Keratinocyte (primary cell): Measurements from ENCODE around the gene PDCL2. TPM values are rescaled to one million over a fixed set of nuclear protein-coding genes. Genes with fewer than 3 reads are reported as not detected.

Source experiments
- DNase-seq: peaks from one replicate; pipeline ENCODE4 v3.0.0-alpha.2; 2011; ENCODE audit warnings: low read depth, missing footprints, low spot score
- FAIRE-seq: peaks from 2 replicates; lab custom pipeline; 2011; peaks lifted over from hg19 to GRCh38; lab: Jason Lieb, UNC
- H2AFZ ChIP-seq: 2 replicates; pipeline ENCODE4 v1.6.0; 2012; ENCODE audit warnings: low read length, control low read depth, inconsistent platforms; ENCODE audit not compliant: control insufficient read depth
- H3K27ac ChIP-seq: 2 replicates; pipeline ENCODE4 v1.5.1; 2011; ENCODE audit warnings: low read length; ENCODE audit not compliant: control insufficient read depth, insufficient read depth
- H3K27me3 ChIP-seq: 3 replicates; pipeline ENCODE4 v1.6.0; 2011; ENCODE audit warnings: low read length; ENCODE audit not compliant: control insufficient read depth, insufficient read depth; ENCODE audit errors: extremely low read depth
- H3K36me3 ChIP-seq, 2 experiments: 2 replicates in 1 of 2; 3 replicates in 1 of 2; pipeline ENCODE4 v1.5.1; 2011; ENCODE audit warnings: low read length in 2 of 2, mild to moderate bottlenecking in 1 of 2; ENCODE audit not compliant: control insufficient read depth in 2 of 2, insufficient read depth in 2 of 2; ENCODE audit errors: extremely low read depth in 1 of 2
- H3K4me1 ChIP-seq: 3 replicates; pipeline ENCODE4 v1.5.1; 2011; ENCODE audit warnings: low read length; ENCODE audit not compliant: control insufficient read depth, insufficient read depth; ENCODE audit errors: extremely low read depth
- H3K4me2 ChIP-seq: 3 replicates; pipeline ENCODE4 v1.6.0; 2011; ENCODE audit warnings: low read depth, low read length; ENCODE audit not compliant: control insufficient read depth, insufficient read depth; ENCODE audit errors: extremely low read depth
- H3K4me3 ChIP-seq, 3 experiments: fragments of 200-600 bp in 1 of 3; sonication (generic) in 1 of 3; 2 replicates in 2 of 3; 3 replicates in 1 of 3; pipeline ENCODE4 v1.5.1; 2011 to 2016; ENCODE audit warnings: low read length in 3 of 3, mild to moderate bottlenecking in 3 of 3, control low read depth in 2 of 3, inconsistent platforms in 1 of 3, low read depth in 1 of 3, mixed read lengths in 1 of 3, mixed run types in 1 of 3, moderate library complexity in 1 of 3; ENCODE audit not compliant: control insufficient read depth in 2 of 3, insufficient read depth in 2 of 3; ENCODE audit errors: extremely low read depth in 1 of 3
- H3K79me2 ChIP-seq: 2 replicates; pipeline ENCODE4 v1.6.0; 2012; ENCODE audit warnings: low read length; ENCODE audit not compliant: control insufficient read depth, insufficient read depth
- H3K9ac ChIP-seq: 3 replicates; pipeline ENCODE4 v1.6.0; 2011; ENCODE audit warnings: low read length; ENCODE audit not compliant: control insufficient read depth, insufficient read depth; ENCODE audit errors: extremely low read depth
- H3K9me1 ChIP-seq: 3 replicates; pipeline ENCODE4 v1.6.0; 2011; ENCODE audit warnings: low read length; ENCODE audit not compliant: control insufficient read depth, insufficient read depth; ENCODE audit errors: extremely low read depth
- H3K9me3 ChIP-seq: 2 replicates; pipeline ENCODE4 v1.5.1; 2012; ENCODE audit warnings: low read depth, low read length; ENCODE audit not compliant: control insufficient read depth
- H4K20me1 ChIP-seq: 3 replicates; pipeline ENCODE4 v1.6.0; 2011; ENCODE audit warnings: low read length; ENCODE audit not compliant: control insufficient read depth, insufficient read depth; ENCODE audit errors: extremely low read depth
- EZH2 ChIP-seq: IDR thresholded peaks from one replicate; pipeline ENCODE4 v1.6.1; 2012; ENCODE audit warnings: inconsistent platforms, mild to moderate bottlenecking, low read length, moderate library complexity
- dilution Hi-C: fragments of 300-500 bp; cut with MboI; formaldehyde crosslinking; loops from one replicate; pipeline ENCODE4 v1.7.0; 2020; ENCODE audit warnings: low sequenced_read_pairs; ENCODE audit not compliant: extremely low pct_ligation_motif_present
- polyA plus RNA-seq, 5 experiments: library from polyadenylated mRNA; depleted of rRNA in 3 of 5; stranded (reverse) in 3 of 5; stranded (forward) in 1 of 5; unstranded in 1 of 5; fragments of >200 nt; gene quantifications; 1 replicate in 1 of 5; 2 replicates in 3 of 5; 3 replicates in 1 of 5; pipeline versions ENCODE4 v1.2.1 to v1.2.3, GENCODE V29; 2011 to 2012; ENCODE audit warnings: missing spikeins in 2 of 5, low read depth in 1 of 5, low replicate concordance in 1 of 5
- TF ChIP-seq, protein P1 (sequence below), 3 experiments: IDR thresholded peaks in 1 of 3; conservative IDR thresholded peaks in 1 of 3; optimal IDR thresholded peaks in 1 of 3; 2 replicates in 2 of 3; 3 replicates in 1 of 3; pipeline versions ENCODE3 to v1.5.1; 2011; ENCODE audit warnings: low read length in 3 of 3, mild to moderate bottlenecking in 3 of 3, moderate library complexity in 2 of 3, control low read depth in 1 of 3, inconsistent platforms in 1 of 3; ENCODE audit not compliant: insufficient read depth in 2 of 3; ENCODE audit errors: extremely low read depth in 1 of 3

PDCL2 gene
- polyA plus RNA-seq, 1 donor (not counting 4 experiments of a cell fraction or from before 2014, with no cell fraction given) = not detected

DNA sequence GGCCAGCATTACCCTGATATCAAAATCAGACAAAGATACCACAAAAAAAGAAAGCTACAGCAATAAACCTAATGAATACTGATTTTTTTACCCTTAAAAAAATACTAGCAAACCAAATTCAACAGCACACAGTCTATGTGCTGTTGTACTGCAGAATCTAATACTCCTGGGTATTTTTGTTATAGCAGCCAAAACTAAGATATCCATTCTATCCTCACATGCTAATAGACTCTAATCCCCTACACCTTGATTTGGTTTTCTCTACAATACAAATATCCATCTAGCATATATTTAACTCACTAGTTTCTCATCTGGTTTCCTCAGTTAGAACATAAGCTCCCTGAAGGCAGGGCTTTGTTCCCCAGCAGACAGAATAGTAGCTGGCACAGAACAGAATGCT is 57.7 kb downstream of the PDCL2 start:
- no peak overlapping the region for H2AFZ ChIP-seq
- H3K27me3 ChIP-seq = no peaks in the 10 kb centered on the region
- H3K79me2 ChIP-seq = peaks cover 96% of the 10 kb centered on the region
- TF ChIP-seq EZH2 = no peak
- TF ChIP-seq, protein P1, sequence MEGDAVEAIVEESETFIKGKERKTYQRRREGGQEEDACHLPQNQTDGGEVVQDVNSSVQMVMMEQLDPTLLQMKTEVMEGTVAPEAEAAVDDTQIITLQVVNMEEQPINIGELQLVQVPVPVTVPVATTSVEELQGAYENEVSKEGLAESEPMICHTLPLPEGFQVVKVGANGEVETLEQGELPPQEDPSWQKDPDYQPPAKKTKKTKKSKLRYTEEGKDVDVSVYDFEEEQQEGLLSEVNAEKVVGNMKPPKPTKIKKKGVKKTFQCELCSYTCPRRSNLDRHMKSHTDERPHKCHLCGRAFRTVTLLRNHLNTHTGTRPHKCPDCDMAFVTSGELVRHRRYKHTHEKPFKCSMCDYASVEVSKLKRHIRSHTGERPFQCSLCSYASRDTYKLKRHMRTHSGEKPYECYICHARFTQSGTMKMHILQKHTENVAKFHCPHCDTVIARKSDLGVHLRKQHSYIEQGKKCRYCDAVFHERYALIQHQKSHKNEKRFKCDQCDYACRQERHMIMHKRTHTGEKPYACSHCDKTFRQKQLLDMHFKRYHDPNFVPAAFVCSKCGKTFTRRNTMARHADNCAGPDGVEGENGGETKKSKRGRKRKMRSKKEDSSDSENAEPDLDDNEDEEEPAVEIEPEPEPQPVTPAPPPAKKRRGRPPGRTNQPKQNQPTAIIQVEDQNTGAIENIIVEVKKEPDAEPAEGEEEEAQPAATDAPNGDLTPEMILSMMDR (optimal IDR thresholded peaks at IDR 0.05 in 1 of 3, IDR thresholded peaks at IDR 0.05 in 1 of 3, conservative IDR thresholded peaks at IDR 0.05 in 1 of 3; ENCODE audit: extremely low read depth in 1 of 3, insufficient read depth in 2 of 3, low read length in 3 of 3) = no peak
- H3K9me3 ChIP-seq = no peaks in the 10 kb centered on the region
- no peak for DNase-seq
- H3K4me3 ChIP-seq = no peak overlapping the region
- dilution Hi-C loops = no loop called here
- H3K36me3 ChIP-seq = no peaks in the 10 kb centered on the region
- H3K27ac ChIP-seq = no peak overlapping the region
- no peaks in the 10 kb centered on the region for H4K20me1 ChIP-seq
- no peaks in the 10 kb centered on the region for H3K4me1 ChIP-seq
- FAIRE-seq = no peak
- H3K9ac ChIP-seq = no peak overlapping the region
- no peaks in the 10 kb centered on the region for H3K9me1 ChIP-seq
- no peak overlapping the region for H3K4me2 ChIP-seq

DNA sequence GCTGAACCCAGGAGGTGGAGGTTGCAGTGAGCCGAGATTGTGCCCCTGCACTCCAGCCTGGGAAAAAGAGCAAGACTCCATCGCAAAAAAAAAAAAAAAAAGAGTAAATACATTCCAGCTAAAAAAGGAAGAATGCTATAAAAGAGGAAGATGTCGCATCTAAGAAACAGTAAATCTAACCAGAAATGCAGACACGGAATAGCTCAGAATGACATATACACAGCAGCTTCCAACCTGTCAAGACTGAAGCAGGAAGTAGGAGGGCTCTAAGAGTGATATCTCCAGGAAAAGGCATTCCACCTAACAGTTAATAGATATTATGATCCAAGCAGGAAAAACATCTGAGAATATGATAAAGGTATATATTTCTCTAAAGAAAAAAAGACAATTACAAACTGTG is 61.4 kb downstream of the PDCL2 start:
- Histone ChIP-seq H3K9ac (no peak overlapping the region), H3K27ac (no peak overlapping the region), H2AFZ (no peak overlapping the region), H3K27me3 (no peaks in the 10 kb centered on the region), H3K4me2 (no peak overlapping the region), H3K4me1 (no peaks in the 10 kb centered on the region), H3K9me1 (no peaks in the 10 kb centered on the region), H3K36me3 (peaks cover 0 to 5% of the 10 kb centered on the region in 2 experiments), H3K79me2 (peaks cover 90% of the 10 kb centered on the region), H4K20me1 (no peaks in the 10 kb centered on the region), H3K4me3 (no peak overlapping the region), H3K9me3 (no peaks in the 10 kb centered on the region)
- DNase-seq = no peak
- TF ChIP-seq EZH2 = no peak
- TF ChIP-seq, protein P1 (optimal IDR thresholded peaks at IDR 0.05 in 1 of 3, IDR thresholded peaks at IDR 0.05 in 1 of 3, conservative IDR thresholded peaks at IDR 0.05 in 1 of 3; ENCODE audit: extremely low read depth in 1 of 3, insufficient read depth in 2 of 3, low read length in 3 of 3) = no peak
- no peak for FAIRE-seq
- dilution Hi-C loops = no loop called here
